HG03460 (cell line): ENCODE measurements around the gene KIF13A.
"Not testable (repeated sequence)": the region's sequence is repeated elsewhere in the genome, so short reads cannot be mapped to it uniquely, and the experiment has no call there.

Experiments used
- ATAC-seq: cut with Tn5 transposase; IDR thresholded peaks from one replicate; pipeline ENCODE4 v1.9.1; 2021; ENCODE audit not compliant: unreplicated experiment

Gene KIF13A

GRCh38 chr6:17740559-17741220 lies 246.7 kb downstream of the KIF13A start:
- no peak for ATAC-seq

- ATAC-seq: no peak
Observed at GRCh38 chr6:17737704-17738252, 249.7 kb downstream of the KIF13A start.

GRCh38 chr6:17735311-17735710 lies 252.1 kb downstream of the KIF13A start:
- not testable (repeated sequence) for ATAC-seq

- no peak for ATAC-seq
Observed at GRCh38 chr6:17730078-17730704, 257.2 kb downstream of the KIF13A start.

- no peak for ATAC-seq
Observed at GRCh38 chr6:17729223-17730077, 258.0 kb downstream of the KIF13A start.

- ATAC-seq: no peak
Observed at GRCh38 chr6:17728551-17729222, 258.7 kb downstream of the KIF13A start.

GRCh38 chr6:17725083-17725482 lies 262.4 kb downstream of the KIF13A start:
- ATAC-seq: no peak

- no peak for ATAC-seq
Observed at GRCh38 chr6:17724341-17724740, 263.1 kb downstream of the KIF13A start.

- ATAC-seq: no peak
Observed at GRCh38 chr6:17721671-17722070, 265.8 kb downstream of the KIF13A start.

- ATAC-seq: no peak
Observed at GRCh38 chr6:17719323-17720041, 268.0 kb downstream of the KIF13A start.

- no peak for ATAC-seq
Observed at GRCh38 chr6:17716221-17716620, 271.2 kb downstream of the KIF13A start.

- peak; percentile 86 for ATAC-seq
Observed at GRCh38 chr6:17714879-17715851, 272.3 kb downstream of the KIF13A start.

- no peak for ATAC-seq
Observed at GRCh38 chr6:17714177-17714576, 273.3 kb downstream of the KIF13A start.

GRCh38 chr6:17712576-17712975 lies 274.9 kb downstream of the KIF13A start:
- no peak for ATAC-seq

GRCh38 chr6:17710331-17710730 lies 277.1 kb downstream of the KIF13A start:
- ATAC-seq: no peak

- no peak for ATAC-seq
Observed at GRCh38 chr6:17709476-17709875, 278.0 kb downstream of the KIF13A start.
